ENCODE measurements around the gene GPR137. TPM values are rescaled to one million over a fixed set of nuclear protein-coding genes. Genes with fewer than 3 reads are reported as not detected.
A peak's percentile ranks its signal among the peaks of the same experiment; 100 is the strongest.

GPR137 gene
- total and polyA plus RNA-seq, 9 of the 15 experiments (the other 6 are each of a cell fraction or from before 2014, with no cell fraction given), result 0.32 to 26.7 (median 10.7) TPM

DNA sequence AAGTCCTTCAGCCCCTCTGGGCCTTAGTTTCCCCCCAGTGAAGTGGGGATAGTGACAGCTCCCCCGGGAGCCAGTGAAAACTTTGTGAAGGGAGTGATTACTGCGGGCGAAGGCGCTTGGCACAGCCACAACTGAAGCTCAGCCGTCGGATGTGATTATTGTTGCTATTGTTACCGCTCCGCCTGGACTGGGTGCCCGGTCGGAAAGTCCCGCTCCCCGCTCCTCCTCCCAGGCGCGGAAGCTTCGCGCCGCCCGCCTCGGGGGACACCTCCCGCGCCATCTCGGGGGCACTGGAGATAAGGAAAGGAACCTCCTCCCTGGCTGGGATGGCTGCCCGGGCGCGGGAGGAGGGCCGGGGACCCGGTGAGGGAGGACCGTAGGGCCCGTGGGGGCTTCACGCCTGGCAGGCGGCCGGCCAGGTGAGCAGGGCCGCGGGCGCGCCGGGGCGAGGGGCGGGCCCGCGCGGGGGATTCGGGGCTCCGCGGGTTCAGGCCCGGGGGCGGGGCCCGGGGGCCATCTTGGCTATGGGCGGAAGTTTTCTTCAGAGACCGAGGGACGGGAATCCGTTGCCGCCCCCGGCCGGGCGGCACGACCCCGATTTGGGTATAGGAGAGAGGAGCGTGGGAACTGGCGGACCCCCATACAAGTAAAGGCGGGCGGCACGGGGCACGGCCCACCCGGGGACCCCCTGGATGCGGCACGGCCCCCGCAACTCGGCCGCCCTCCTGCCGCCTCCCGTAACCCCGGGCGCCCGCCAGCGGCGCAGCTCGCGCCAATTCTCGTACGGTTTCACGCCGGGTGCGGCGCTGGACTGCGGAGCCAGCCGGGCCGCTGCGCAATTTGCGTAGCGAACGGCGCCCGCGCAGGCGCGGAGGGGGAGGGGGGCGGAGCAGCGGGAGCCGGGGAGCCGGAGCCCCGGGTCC is at the start of gene GPR137 (continued):
- TF ChIP-seq, protein P1, sequence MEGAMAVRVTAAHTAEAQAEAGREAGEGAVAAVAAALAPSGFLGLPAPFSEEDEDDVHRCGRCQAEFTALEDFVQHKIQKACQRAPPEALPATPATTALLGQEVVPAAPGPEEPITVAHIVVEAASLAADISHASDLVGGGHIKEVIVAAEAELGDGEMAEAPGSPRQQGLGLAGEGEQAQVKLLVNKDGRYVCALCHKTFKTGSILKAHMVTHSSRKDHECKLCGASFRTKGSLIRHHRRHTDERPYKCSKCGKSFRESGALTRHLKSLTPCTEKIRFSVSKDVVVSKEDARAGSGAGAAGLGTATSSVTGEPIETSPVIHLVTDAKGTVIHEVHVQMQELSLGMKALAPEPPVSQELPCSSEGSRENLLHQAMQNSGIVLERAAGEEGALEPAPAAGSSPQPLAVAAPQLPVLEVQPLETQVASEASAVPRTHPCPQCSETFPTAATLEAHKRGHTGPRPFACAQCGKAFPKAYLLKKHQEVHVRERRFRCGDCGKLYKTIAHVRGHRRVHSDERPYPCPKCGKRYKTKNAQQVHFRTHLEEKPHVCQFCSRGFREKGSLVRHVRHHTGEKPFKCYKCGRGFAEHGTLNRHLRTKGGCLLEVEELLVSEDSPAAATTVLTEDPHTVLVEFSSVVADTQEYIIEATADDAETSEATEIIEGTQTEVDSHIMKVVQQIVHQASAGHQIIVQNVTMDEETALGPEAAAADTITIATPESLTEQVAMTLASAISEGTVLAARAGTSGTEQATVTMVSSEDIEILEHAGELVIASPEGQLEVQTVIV (CRISPR knock-in tag; IDR thresholded peaks at IDR 0.05; ENCODE audit: borderline replicate concordance), result no peak
- TF ChIP-seq ZNF324 (CRISPR knock-in tag; IDR thresholded peaks at IDR 0.05) (peak; percentile 27; the same call in 1 of the 2 replicates), SNIP1 (IDR thresholded peaks at IDR 0.05; ENCODE audit: low read depth) (no peak), BRD4 (IDR thresholded peaks at IDR 0.05) (no peak), MTF1 (CRISPR knock-in tag; IDR thresholded peaks at IDR 0.05; ENCODE audit: borderline replicate concordance) (no peak), GTF2E2 (tag; IDR thresholded peaks at IDR 0.05) (peak; percentile 80; the same call in 1 of the 2 replicates), ARID1B (IDR thresholded peaks at IDR 0.05) (peak; percentile 49; the same call in 1 of the 2 replicates), ZNF583 (CRISPR knock-in tag; IDR thresholded peaks at IDR 0.05) (no peak), KLF6 (CRISPR knock-in tag; IDR thresholded peaks at IDR 0.05; ENCODE audit: borderline replicate concordance) (no peak), SMC3 (conservative IDR thresholded peaks at IDR 0.05; ENCODE audit: insufficient read depth, low read depth, low read length) (no peak)
- TF ChIP-seq, protein P2, sequence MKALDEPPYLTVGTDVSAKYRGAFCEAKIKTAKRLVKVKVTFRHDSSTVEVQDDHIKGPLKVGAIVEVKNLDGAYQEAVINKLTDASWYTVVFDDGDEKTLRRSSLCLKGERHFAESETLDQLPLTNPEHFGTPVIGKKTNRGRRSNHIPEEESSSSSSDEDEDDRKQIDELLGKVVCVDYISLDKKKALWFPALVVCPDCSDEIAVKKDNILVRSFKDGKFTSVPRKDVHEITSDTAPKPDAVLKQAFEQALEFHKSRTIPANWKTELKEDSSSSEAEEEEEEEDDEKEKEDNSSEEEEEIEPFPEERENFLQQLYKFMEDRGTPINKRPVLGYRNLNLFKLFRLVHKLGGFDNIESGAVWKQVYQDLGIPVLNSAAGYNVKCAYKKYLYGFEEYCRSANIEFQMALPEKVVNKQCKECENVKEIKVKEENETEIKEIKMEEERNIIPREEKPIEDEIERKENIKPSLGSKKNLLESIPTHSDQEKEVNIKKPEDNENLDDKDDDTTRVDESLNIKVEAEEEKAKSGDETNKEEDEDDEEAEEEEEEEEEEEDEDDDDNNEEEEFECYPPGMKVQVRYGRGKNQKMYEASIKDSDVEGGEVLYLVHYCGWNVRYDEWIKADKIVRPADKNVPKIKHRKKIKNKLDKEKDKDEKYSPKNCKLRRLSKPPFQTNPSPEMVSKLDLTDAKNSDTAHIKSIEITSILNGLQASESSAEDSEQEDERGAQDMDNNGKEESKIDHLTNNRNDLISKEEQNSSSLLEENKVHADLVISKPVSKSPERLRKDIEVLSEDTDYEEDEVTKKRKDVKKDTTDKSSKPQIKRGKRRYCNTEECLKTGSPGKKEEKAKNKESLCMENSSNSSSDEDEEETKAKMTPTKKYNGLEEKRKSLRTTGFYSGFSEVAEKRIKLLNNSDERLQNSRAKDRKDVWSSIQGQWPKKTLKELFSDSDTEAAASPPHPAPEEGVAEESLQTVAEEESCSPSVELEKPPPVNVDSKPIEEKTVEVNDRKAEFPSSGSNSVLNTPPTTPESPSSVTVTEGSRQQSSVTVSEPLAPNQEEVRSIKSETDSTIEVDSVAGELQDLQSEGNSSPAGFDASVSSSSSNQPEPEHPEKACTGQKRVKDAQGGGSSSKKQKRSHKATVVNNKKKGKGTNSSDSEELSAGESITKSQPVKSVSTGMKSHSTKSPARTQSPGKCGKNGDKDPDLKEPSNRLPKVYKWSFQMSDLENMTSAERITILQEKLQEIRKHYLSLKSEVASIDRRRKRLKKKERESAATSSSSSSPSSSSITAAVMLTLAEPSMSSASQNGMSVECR (CRISPR knock-in tag; IDR thresholded peaks at IDR 0.05), result peak; percentile 54
- TF ChIP-seq, protein P3, sequence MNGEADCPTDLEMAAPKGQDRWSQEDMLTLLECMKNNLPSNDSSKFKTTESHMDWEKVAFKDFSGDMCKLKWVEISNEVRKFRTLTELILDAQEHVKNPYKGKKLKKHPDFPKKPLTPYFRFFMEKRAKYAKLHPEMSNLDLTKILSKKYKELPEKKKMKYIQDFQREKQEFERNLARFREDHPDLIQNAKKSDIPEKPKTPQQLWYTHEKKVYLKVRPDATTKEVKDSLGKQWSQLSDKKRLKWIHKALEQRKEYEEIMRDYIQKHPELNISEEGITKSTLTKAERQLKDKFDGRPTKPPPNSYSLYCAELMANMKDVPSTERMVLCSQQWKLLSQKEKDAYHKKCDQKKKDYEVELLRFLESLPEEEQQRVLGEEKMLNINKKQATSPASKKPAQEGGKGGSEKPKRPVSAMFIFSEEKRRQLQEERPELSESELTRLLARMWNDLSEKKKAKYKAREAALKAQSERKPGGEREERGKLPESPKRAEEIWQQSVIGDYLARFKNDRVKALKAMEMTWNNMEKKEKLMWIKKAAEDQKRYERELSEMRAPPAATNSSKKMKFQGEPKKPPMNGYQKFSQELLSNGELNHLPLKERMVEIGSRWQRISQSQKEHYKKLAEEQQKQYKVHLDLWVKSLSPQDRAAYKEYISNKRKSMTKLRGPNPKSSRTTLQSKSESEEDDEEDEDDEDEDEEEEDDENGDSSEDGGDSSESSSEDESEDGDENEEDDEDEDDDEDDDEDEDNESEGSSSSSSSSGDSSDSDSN (IDR thresholded peaks at IDR 0.05; ENCODE audit: borderline replicate concordance in 1 of 2, low read depth in 2 of 2, low read length in 2 of 2), result peak in 1 of 2 experiments; percentile 69; a peak in 2 of 4 replicates
- TF ChIP-seq, protein P4, sequence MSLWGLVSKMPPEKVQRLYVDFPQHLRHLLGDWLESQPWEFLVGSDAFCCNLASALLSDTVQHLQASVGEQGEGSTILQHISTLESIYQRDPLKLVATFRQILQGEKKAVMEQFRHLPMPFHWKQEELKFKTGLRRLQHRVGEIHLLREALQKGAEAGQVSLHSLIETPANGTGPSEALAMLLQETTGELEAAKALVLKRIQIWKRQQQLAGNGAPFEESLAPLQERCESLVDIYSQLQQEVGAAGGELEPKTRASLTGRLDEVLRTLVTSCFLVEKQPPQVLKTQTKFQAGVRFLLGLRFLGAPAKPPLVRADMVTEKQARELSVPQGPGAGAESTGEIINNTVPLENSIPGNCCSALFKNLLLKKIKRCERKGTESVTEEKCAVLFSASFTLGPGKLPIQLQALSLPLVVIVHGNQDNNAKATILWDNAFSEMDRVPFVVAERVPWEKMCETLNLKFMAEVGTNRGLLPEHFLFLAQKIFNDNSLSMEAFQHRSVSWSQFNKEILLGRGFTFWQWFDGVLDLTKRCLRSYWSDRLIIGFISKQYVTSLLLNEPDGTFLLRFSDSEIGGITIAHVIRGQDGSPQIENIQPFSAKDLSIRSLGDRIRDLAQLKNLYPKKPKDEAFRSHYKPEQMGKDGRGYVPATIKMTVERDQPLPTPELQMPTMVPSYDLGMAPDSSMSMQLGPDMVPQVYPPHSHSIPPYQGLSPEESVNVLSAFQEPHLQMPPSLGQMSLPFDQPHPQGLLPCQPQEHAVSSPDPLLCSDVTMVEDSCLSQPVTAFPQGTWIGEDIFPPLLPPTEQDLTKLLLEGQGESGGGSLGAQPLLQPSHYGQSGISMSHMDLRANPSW (CRISPR knock-in tag; IDR thresholded peaks at IDR 0.05), result no peak
- TF ChIP-seq, protein P5, sequence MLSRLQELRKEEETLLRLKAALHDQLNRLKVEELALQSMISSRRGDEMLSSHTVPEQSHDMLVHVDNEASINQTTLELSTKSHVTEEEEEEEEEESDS (CRISPR knock-in tag; IDR thresholded peaks at IDR 0.05), result no peak
